ENCODE data around the gene KCNQ1.

KCNQ1 gene

DNA sequence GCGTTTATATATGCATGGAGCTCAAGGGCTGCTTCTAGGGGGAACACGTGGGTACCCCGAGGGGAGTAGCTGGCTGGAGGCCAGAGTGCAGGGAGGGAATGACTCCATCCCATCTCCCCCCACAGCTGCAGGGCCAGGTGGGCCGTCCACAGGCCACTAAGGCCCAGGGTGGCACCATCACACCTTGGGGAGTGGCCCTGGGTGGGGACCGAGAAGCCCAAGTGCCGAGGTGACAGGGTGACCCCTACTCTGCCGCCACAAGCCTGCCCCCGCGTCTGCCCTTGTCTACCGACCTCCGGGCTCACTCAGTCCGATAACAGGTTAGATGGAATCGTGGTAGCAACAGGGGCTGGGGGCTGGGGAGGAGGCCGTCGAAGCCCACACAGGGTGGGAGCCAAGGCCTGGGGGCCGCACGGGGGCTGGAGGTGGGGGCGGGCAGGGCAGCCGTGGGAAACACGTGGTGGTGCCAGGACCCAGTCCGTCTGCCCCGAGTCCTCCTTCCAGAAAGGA lies 129.3 kb downstream of the KCNQ1 start:
- no peak for DNase-seq

GRCh38 chr11:2574553-2575535 lies 130.0 kb downstream of the KCNQ1 start:
- no peak for DNase-seq

DNA sequence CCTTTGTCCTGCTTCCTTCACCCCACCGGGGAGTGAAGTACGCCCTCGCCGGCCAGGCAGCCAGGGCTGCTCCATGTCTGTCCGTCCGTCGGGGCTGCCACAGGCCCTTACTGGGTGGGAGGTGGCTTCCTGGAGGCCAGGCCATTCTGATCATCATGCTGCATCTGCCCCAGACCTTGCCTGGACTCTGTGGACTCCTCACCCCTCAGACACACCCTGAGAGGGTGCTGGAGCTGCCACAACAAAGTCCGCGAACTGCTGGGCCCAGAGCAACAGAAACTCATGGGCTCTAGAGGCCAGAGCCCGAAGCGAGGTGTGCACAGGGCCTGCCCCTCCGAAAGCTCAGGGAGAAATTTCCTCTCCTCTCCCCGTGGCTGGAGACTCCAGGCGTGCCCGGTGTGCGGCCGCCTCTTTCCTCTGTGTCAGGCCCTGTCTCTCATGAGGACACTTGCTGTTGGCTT lies 130.8 kb downstream of the KCNQ1 start:
- DNase-seq, result no peak

- no peak for DNase-seq
Observed at GRCh38 chr11:2576111-2576510, 131.3 kb downstream of the KCNQ1 start.

- no peak for DNase-seq
Observed at GRCh38 chr11:2576549-2576948, 131.7 kb downstream of the KCNQ1 start.

DNA sequence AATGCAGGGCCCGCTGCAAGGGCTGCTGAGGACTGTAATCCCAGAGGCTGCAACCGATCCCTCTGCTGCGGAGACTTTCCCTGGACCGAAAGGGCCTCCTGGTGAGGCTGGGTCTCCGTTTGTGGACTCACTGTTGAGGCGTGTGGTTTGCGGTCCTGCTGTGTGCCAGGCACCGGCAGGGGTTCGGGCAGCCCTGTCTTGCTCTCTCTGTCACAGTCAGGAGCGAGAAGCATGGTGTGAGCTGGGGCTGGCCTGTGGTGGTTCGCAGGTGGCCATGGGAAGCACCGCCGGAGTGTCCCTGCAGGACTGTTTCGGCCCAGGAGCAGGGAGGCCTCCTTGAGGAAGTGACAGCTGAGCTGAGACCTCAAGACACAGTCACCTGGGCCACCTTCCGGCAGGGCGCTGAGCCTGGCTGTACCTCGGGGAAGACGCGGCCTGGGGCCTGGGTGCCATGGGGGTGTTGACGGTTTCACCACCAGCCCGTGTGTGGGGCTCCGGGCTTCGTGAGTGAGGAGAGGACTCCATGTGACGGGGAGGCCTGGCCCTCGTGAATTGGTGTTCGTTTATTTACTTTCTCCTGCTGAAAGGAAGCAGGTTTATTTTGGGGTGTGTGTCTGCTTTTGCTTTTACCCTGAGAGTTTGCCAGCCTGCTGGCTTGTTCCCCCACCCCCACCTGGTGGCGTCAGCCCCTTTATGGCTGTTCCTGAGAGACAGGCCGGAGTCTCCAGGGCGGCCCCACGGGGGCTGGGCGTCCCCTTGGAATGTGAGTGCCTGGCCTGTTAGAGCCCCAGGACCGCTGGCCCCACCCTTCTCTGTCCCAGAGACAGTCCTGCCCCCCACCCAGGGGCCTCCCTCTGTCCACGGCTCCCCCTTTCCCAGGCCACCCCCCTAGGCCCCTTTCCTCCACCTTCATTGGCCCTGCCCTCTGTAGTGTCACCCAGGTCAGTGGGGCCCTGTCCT lies 132.5 kb downstream of the KCNQ1 start:
- DNase-seq, result no peak

GRCh38 chr11:2577991-2578928 lies 133.5 kb downstream of the KCNQ1 start:
- DNase-seq, result no peak

DNA sequence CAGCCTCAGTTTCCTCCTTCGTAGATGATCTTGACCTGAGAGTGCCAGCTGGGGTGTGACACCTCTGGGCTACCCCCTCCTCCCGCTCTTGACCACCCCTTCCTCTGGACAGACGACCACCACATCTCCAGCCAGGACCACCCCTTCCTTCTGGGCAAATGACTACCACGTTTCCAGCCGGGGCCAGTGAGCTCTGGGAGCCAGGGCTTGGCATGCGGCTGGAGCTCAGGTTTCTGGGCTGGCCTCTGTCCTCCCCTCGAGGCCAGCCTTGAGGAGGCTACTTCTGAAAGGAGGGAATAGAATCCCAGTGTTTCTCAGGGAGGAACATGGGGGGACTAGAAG lies 134.1 kb downstream of the KCNQ1 start:
- no peak for DNase-seq

DNA sequence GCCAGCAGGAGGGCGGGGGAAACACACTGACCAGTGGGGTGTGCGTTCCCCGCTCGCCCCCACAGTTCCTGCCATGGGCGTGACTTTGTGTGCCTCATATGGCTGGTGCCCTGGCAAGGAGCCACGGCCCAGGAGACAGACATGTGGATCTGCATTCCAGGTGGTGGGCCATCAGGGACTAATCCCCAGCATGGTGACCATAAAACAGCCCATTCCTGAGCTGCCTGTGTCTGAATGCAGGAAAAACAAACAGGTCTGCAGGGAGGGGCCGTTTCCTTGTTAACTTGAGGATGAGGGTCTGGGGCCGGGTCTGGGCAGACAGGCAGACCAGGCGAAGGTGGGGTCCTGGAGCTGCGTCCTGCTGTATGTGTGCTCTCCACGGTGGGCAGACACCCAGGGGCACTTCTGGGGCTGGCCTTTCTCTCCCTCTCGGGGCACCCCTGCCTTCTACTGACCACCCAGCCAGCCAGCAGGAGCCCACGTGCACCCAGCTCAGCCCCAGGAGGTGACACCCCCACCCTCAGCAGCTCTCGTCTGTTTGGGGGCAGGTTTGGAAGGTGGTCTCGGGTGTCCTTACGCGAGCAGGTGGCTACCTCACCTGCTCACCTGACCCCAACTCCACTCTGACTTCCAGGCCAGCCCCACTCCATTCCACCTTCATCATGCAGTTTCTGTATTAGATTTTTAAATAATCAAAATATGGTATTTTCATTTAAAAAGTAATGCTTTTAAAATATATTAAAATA lies 134.7 kb downstream of the KCNQ1 start:
- DNase-seq, result no peak

- no peak for DNase-seq
Observed at GRCh38 chr11:2580061-2580421, 135.2 kb downstream of the KCNQ1 start.

GRCh38 chr11:2580571-2581001 lies 135.8 kb downstream of the KCNQ1 start:
- no peak for DNase-seq

GRCh38 chr11:2581151-2581930 lies 136.5 kb downstream of the KCNQ1 start:
- no peak for DNase-seq

GRCh38 chr11:2581931-2582350 lies 137.1 kb downstream of the KCNQ1 start:
- DNase-seq, result no peak

- no peak for DNase-seq
Observed at GRCh38 chr11:2582351-2582945, 137.6 kb downstream of the KCNQ1 start.

GRCh38 chr11:2582946-2583604 lies 138.3 kb downstream of the KCNQ1 start:
- no peak for DNase-seq

- DNase-seq, result no peak
Observed at GRCh38 chr11:2583605-2583958, 138.8 kb downstream of the KCNQ1 start.

GRCh38 chr11:2584434-2584811 lies 139.6 kb downstream of the KCNQ1 start:
- DNase-seq, result no peak

- DNase-seq, result no peak
Observed at GRCh38 chr11:2584812-2585565, 140.2 kb downstream of the KCNQ1 start.

- DNase-seq, result no peak
Observed at GRCh38 chr11:2585566-2586086, 140.8 kb downstream of the KCNQ1 start.
